GM19240 (cell line): ENCODE data around the gene FCRLA.

Experiments
- DNase-seq: peaks from one replicate; pipeline ENCODE4 v3.0.0; 2011; ENCODE audit warnings: low spot score; ENCODE audit not compliant: insufficient read length

FCRLA gene

DNA sequence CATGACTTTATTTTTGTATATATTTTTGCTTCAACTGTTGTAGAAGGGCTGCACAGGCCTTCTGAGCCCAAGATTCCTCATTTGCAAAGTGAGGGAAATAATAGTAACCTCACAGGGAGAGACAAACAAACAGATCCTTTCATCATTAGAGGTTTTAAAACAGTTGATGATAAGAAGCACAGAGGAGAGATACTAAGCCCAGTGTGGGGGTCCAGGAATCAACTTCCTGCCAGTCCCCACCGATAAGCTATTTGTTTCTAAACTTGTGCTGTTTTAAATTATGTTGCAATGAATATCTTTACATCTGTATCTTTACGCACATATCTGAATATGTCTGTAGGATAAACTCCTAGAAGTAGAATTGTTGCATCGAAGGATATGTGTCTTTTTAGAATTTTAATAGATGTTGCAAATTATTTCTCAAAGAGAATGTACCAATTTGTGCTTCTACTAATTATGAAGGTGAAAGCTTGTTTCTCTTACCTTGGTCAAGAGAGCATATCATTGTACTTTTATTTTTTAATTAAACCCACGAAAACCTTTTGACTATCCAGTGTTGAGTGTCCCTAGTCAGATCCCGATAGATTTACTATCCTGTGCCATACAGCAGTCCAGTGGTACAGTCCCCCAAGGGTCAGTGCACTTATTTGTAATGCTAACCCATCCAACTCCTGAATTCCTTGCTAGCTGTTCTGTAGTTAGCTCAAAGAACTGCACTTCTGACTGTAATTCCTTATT lies 25.1 kb downstream of the FCRLA start:
- no peak for DNase-seq

GRCh38 chr1:161733526-161733925 lies 26.5 kb downstream of the FCRLA start:
- DNase-seq, result no peak

- DNase-seq, result no peak
Measured at GRCh38 chr1:161735837-161736236, 28.8 kb downstream of the FCRLA start.

- no peak for DNase-seq
Measured at GRCh38 chr1:161736335-161736969, 29.4 kb downstream of the FCRLA start.

- DNase-seq, result no peak
Measured at GRCh38 chr1:161737625-161738024, 30.6 kb downstream of the FCRLA start.

DNA sequence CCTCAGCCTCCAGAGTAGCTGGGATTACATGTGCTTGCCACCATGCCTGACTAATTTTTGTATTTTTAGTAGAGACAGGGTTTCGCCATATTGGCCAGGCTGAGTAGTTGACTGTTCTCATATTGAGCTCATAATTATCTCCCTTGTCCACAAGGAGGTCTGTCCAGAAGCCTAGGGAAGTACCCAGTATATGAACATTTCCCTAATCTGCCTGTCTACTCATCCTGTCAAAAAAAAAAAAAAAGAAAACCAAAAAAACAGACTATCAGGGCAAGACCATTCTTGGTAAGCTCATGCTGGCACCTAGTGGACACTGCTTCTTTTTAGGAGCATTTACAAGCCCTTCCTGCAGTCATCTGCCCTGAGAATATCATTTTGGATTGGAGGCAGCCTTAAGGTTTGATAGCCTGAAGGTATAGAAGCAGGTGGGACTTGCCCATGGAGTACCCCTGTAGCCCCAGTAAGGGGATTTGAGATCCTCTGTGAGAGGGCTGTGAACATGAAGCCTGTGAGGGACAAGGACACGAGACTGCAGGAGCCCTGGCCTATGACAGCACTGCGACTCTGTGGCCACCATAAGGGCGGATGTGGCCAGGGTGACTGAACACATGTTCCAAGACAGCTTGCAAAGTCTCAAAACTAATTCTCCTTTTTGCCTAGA lies 31.7 kb downstream of the FCRLA start:
- no peak for DNase-seq

DNA sequence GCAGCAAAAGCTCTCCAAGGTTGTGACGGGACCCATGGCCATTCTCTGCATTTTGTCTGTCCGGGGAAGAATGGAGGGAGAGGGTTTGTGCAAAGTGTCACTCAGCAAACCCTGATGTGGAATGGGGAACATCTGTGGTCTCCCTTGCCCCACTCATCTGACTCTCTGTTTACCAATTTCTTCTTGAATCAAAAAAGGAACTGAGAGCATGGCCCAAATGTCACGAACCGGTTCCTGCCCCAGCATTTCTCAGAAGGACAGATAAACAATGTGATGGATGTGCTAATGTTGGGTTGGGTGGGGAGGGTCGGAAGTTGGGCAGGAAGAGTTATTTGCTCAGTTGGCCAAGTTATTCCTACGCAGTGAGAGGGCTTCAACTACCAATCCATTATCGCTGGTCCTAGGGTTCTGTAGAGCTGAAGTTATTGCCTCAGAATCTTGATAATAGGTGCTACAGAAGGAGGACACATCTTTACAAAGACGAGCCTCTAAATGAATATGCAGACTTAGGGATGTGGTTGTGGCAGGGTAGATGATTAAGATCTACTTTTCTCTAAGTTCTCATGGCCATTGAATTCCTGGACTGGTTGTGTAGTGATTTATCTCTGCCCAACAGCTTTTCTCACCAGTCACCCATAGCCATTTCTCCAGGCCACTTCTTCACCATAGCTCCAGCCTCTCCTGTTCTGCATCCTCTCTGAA lies 33.0 kb downstream of the FCRLA start:
- no peak for DNase-seq

- no peak for DNase-seq
Measured at GRCh38 chr1:161740921-161741320, 33.9 kb downstream of the FCRLA start.

- DNase-seq, result no peak
Measured at GRCh38 chr1:161743231-161743630, 36.2 kb downstream of the FCRLA start.

GRCh38 chr1:161747801-161748200 lies 40.8 kb downstream of the FCRLA start:
- no peak for DNase-seq

DNA sequence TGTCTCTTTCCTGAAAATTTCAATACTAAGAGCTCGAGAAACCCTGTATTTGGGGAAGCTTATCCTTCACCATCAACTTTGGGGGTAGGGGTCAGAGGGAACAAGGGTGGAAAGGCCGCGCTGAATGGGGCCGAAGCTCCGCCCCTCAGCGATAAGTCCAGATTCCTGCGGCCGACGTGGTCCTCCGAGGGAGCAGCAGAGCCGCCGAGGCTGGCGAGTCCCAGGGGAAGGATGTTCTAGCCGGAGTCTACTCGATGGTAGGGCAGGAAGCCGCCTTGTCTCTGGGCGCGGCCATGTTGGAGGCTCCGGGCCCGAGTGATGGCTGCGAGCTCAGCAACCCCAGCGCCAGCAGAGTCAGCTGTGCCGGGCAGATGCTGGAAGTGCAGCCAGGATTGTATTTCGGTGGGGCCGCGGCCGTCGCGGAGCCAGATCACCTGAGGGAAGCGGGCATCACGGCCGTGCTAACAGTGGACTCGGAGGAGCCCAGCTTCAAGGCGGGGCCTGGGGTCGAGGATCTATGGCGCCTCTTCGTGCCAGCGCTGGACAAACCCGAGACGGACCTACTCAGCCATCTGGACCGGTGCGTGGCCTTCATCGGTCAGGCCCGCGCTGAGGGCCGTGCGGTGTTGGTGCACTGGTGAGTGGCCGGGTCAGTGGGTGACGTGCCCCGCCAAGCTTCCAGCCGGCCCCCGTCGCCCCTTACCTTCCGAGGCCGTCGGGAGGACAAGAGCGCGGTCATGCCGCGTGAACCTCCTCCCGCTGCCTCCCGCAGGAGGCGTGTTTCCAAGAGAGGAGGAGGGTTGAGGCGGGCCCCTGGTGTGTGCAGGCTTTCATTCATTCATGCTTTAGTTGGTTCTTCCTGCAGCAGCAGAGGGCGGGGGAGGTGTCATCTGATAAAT lies 42.7 kb downstream of the FCRLA start, which contains the start of gene DUSP12:
Gene DUSP12, plus strand, starts transcription at position 278 of the 899 bp plus-strand sequence. Its CDS starts 16 bp downstream, at position 294.
- peak; percentile 44 for DNase-seq

GRCh38 chr1:161763522-161764098 lies 56.6 kb downstream of the FCRLA start:
- DNase-seq, result no peak
